Measurements from ENCODE around the gene TNFRSF9. TPM values are rescaled to one million over a fixed set of nuclear protein-coding genes. Genes with fewer than 3 reads are reported as not detected.

Gene TNFRSF9
- total RNA-seq, 1 experiment from 2014 or later = not detected

- no peak for TF ChIP-seq PREB (CRISPR knock-in tag; IDR thresholded peaks at IDR 0.05; ENCODE audit: borderline replicate concordance)
- no peak for TF ChIP-seq FOXP1 (CRISPR knock-in tag; IDR thresholded peaks at IDR 0.05; ENCODE audit: borderline replicate concordance)
Observed at GRCh38 chr1:7932524-7933138, 8.0 kb downstream of the TNFRSF9 start (continued).

GRCh38 chr1:7931446-7931812, 9.2 kb downstream of the TNFRSF9 start:
- TF ChIP-seq MXD4 (CRISPR knock-in tag; IDR thresholded peaks at IDR 0.05; ENCODE audit: borderline replicate concordance) = no peak
- no peak for TF ChIP-seq JAZF1 (CRISPR knock-in tag; IDR thresholded peaks at IDR 0.05)
- TF ChIP-seq ZSCAN18 (CRISPR knock-in tag; IDR thresholded peaks at IDR 0.05) = no peak
- no peak for TF ChIP-seq EMX1 (CRISPR knock-in tag; IDR thresholded peaks at IDR 0.05)
- no peak for TF ChIP-seq ZBTB21 (CRISPR knock-in tag; IDR thresholded peaks at IDR 0.05; ENCODE audit: borderline replicate concordance)
- H3K4me1 Mint-ChIP-seq = no peaks in the 10 kb centered on the region
- no peaks in the 10 kb centered on the region for H3K9me3 Mint-ChIP-seq
- ChIA-PET CTCF (no interaction called here), POLR2A (no interaction called here)
- H3K4me3 Mint-ChIP-seq = no peak overlapping the region
- H3K27ac Mint-ChIP-seq = no peak overlapping the region
- no peak for DNase-seq (ENCODE audit: low spot score)
- H3K27me3 Mint-ChIP-seq (ENCODE audit: low read depth) = peaks cover 5% of the 10 kb centered on the region; the same call in 1 of the 2 replicates
- H3K36me3 Mint-ChIP-seq = no peaks in the 10 kb centered on the region
- no peak for ATAC-seq

GRCh38 chr1:7930645-7931445, 9.8 kb downstream of the TNFRSF9 start:
- H3K4me3 Mint-ChIP-seq = no peak overlapping the region
- ChIA-PET CTCF (no interaction called here), POLR2A (no interaction called here)
- ATAC-seq (no peak), DNase-seq (ENCODE audit: low spot score) (no peak)
- H3K4me1 Mint-ChIP-seq = no peaks in the 10 kb centered on the region
- TF ChIP-seq ATF6 (CRISPR knock-in tag; IDR thresholded peaks at IDR 0.05) (no peak), FOXJ3 (CRISPR knock-in tag; IDR thresholded peaks at IDR 0.05; ENCODE audit: borderline replicate concordance) (no peak), CBFB (CRISPR knock-in tag; IDR thresholded peaks at IDR 0.05; ENCODE audit: low read depth) (no peak), SMAD3 (CRISPR knock-in tag; IDR thresholded peaks at IDR 0.05; ENCODE audit: borderline replicate concordance) (no peak)
- no peak overlapping the region for H3K27ac Mint-ChIP-seq
- no peaks in the 10 kb centered on the region for H3K9me3 Mint-ChIP-seq
- peaks cover 3% of the 10 kb centered on the region; the same call in 1 of the 2 replicates for H3K27me3 Mint-ChIP-seq (ENCODE audit: low read depth)
- no peaks in the 10 kb centered on the region for H3K36me3 Mint-ChIP-seq

- H3K36me3 Mint-ChIP-seq = no peaks in the 10 kb centered on the region
- CTCF ChIA-PET = interaction anchor here (0.7 kb wide), 1 partner anchor 1351 kb away, joined by 5 read pairs; no protein-coding TSS in a partner anchor
- no peak for TF ChIP-seq ZNF671 (CRISPR knock-in tag; IDR thresholded peaks at IDR 0.05)
- no peak for TF ChIP-seq NFE2L1 (CRISPR knock-in tag; IDR thresholded peaks at IDR 0.05)
- TF ChIP-seq ZBTB43 (CRISPR knock-in tag; IDR thresholded peaks at IDR 0.05) = no peak
- TF ChIP-seq ZSCAN18 (CRISPR knock-in tag; IDR thresholded peaks at IDR 0.05) = no peak
- no peak for TF ChIP-seq E2F1 (CRISPR knock-in tag; IDR thresholded peaks at IDR 0.05)
- H3K27ac Mint-ChIP-seq = no peak overlapping the region
- H3K4me3 Mint-ChIP-seq = no peak overlapping the region
- DNase-seq (ENCODE audit: low spot score) = no peak
- POLR2A ChIA-PET = no interaction called here
- no peaks in the 10 kb centered on the region for H3K4me1 Mint-ChIP-seq
- no peak for ATAC-seq
- H3K9me3 Mint-ChIP-seq = no peaks in the 10 kb centered on the region
- H3K27me3 Mint-ChIP-seq (ENCODE audit: low read depth) = peaks cover 2% of the 10 kb centered on the region; the same call in 1 of the 2 replicates
Observed at GRCh38 chr1:7929637-7930036, 11.0 kb downstream of the TNFRSF9 start.
